Memory B cell (primary cell): ENCODE measurements around the gene CELF2.
"Not testable (repeated sequence)": the region's sequence is repeated elsewhere in the genome, so short reads cannot be mapped to it uniquely, and the experiment has no call there.

Experiments used
- ATAC-seq: fragments of 150-1000 bp; cut with Tn5 transposase; 2 replicates; pipeline ENCODE4 v1.10.0; 2021; ENCODE audit warnings: low read depth, mild to moderate bottlenecking, moderate library complexity
- DNase-seq, 2 donors: peaks; one replicate each; pipeline ENCODE4 v3.0.0; 2022; ENCODE audit warnings: low spot score in 2 of 2
- H3K27ac Mint-ChIP-seq: one replicate; pipeline ENCODE4 v1.8.0; 2022; ENCODE audit warnings: mild to moderate bottlenecking, moderate library complexity, mixed read lengths
- H3K27me3 Mint-ChIP-seq: one replicate; pipeline ENCODE4 v1.8.0; 2022; ENCODE audit warnings: mixed read lengths
- H3K36me3 Mint-ChIP-seq: one replicate; pipeline ENCODE4 v1.8.0; 2022; ENCODE audit warnings: mild to moderate bottlenecking, mixed read lengths
- H3K4me1 Mint-ChIP-seq: one replicate; pipeline ENCODE4 v1.8.0; 2022; ENCODE audit warnings: mixed read lengths
- H3K4me3 Mint-ChIP-seq: one replicate; pipeline ENCODE4 v1.8.0; 2022; ENCODE audit warnings: mild to moderate bottlenecking, moderate library complexity, mixed read lengths
- H3K9me3 Mint-ChIP-seq: one replicate; pipeline ENCODE4 v1.8.0; 2022; ENCODE audit warnings: mixed read lengths

CELF2 gene

GRCh38 chr10:10993785-10994184 lies 23.9 kb upstream of the CELF2 start:
- no peak for ATAC-seq
- Mint-ChIP-seq H3K9me3 (peaks cover 7% of the 10 kb centered on the region), H3K27ac (no peak overlapping the region), H3K4me1 (no peaks in the 10 kb centered on the region), H3K36me3 (peaks cover 5% of the 10 kb centered on the region), H3K4me3 (no peak overlapping the region), H3K27me3 (peaks cover 21% of the 10 kb centered on the region)
- DNase-seq = no peak

- Mint-ChIP-seq H3K27me3 (peaks cover 21% of the 10 kb centered on the region), H3K36me3 (peaks cover 5% of the 10 kb centered on the region), H3K4me1 (no peaks in the 10 kb centered on the region), H3K9me3 (peaks cover 7% of the 10 kb centered on the region), H3K27ac (no peak overlapping the region), H3K4me3 (no peak overlapping the region)
- no peak for ATAC-seq
- DNase-seq = no peak
Measured at GRCh38 chr10:10994360-10994759, 23.3 kb upstream of the CELF2 start.

GRCh38 chr10:10995120-10995519 lies 22.6 kb upstream of the CELF2 start:
- ATAC-seq (no peak), DNase-seq (no peak)
- Mint-ChIP-seq H3K9me3 (peaks cover 7% of the 10 kb centered on the region), H3K4me3 (no peak overlapping the region), H3K27ac (no peak overlapping the region), H3K4me1 (no peaks in the 10 kb centered on the region), H3K36me3 (peaks cover 5% of the 10 kb centered on the region), H3K27me3 (peaks cover 21% of the 10 kb centered on the region)

GRCh38 chr10:10996966-10997620 lies 20.6 kb upstream of the CELF2 start:
- no peaks in the 10 kb centered on the region for H3K4me1 Mint-ChIP-seq
- peaks cover 5% of the 10 kb centered on the region for H3K36me3 Mint-ChIP-seq
- ATAC-seq (no peak), DNase-seq (no peak)
- peaks cover 7% of the 10 kb centered on the region for H3K9me3 Mint-ChIP-seq
- peaks cover 21% of the 10 kb centered on the region for H3K27me3 Mint-ChIP-seq
- H3K27ac Mint-ChIP-seq = no peak overlapping the region
- H3K4me3 Mint-ChIP-seq = no peak overlapping the region

DNA sequence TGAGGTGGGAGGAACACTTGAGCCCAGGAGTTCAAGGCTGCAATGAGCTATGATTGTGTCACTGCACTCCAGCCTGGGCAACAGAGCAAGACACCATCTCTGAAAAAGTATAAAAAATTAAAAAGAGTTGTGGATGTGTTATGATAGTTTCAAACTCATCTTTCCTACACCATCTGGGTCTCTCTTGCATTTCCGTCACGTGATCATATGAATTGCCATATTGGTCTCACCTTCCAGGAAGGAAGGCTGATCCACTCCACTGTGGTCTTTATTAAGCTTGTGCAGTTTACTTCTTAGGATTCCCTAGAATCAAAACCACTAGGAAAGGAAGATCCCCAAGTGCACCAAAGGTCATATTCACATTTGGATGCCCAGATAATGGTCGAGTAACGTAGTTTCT lies 18.2 kb upstream of the CELF2 start:
- ATAC-seq, H3K27ac Mint-ChIP-seq, H3K36me3 Mint-ChIP-seq, H3K9me3 Mint-ChIP-seq, H3K4me3 Mint-ChIP-seq, H3K4me1 Mint-ChIP-seq, DNase-seq: not testable (repeated sequence)
- H3K27me3 Mint-ChIP-seq = peaks cover 17% of the 10 kb centered on the region

DNA sequence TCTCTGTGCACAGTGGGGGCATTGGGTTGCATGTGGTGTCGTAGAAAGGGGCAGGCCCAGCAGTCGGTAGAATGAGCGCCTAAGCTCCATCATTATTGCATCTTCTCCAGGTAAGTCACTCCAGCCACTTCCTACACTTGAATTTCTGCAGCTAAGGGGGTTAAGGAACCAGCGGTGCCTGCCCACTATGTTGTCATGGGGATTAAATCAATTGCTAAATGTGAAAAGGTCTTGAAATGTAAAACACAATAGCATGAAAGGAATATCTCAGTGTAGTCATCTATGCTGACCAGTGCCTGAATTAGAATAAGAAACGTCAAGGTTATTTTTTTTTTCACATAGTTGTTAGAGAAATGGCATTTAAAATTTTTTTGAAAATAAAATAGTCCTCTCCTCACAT lies 15.2 kb upstream of the CELF2 start:
- DNase-seq (no peak), ATAC-seq (no peak)
- Mint-ChIP-seq H3K27me3 (peaks cover 10% of the 10 kb centered on the region), H3K36me3 (peaks cover 5% of the 10 kb centered on the region), H3K9me3 (peaks cover 4% of the 10 kb centered on the region), H3K4me1 (no peaks in the 10 kb centered on the region), H3K4me3 (no peak overlapping the region), H3K27ac (no peak overlapping the region)

- DNase-seq (no peak), ATAC-seq (no peak)
- Mint-ChIP-seq H3K9me3 (peaks cover under 1% of the 10 kb centered on the region), H3K27ac (no peak overlapping the region), H3K4me3 (no peak overlapping the region), H3K4me1 (no peaks in the 10 kb centered on the region), H3K27me3 (peaks cover 6% of the 10 kb centered on the region), H3K36me3 (peaks cover 1% of the 10 kb centered on the region)
Measured at GRCh38 chr10:11002916-11003315, 14.8 kb upstream of the CELF2 start.

- no peak overlapping the region for H3K27ac Mint-ChIP-seq
- peaks cover 9% of the 10 kb centered on the region for H3K27me3 Mint-ChIP-seq
- H3K4me3 Mint-ChIP-seq = no peak overlapping the region
- H3K9me3 Mint-ChIP-seq = no peaks in the 10 kb centered on the region
- H3K4me1 Mint-ChIP-seq = peaks cover 3% of the 10 kb centered on the region
- no peak for ATAC-seq
- H3K36me3 Mint-ChIP-seq = no peaks in the 10 kb centered on the region
- DNase-seq = no peak
Measured at GRCh38 chr10:11003679-11004078, 14.0 kb upstream of the CELF2 start.

- Mint-ChIP-seq H3K4me3 (no peak overlapping the region), H3K27me3 (peaks cover 17% of the 10 kb centered on the region), H3K4me1 (peaks cover 3% of the 10 kb centered on the region), H3K9me3 (no peaks in the 10 kb centered on the region), H3K36me3 (no peaks in the 10 kb centered on the region), H3K27ac (no peak overlapping the region)
- ATAC-seq = no peak
- DNase-seq = no peak
Measured at GRCh38 chr10:11004144-11005077, 13.3 kb upstream of the CELF2 start.

GRCh38 chr10:11005725-11006427 lies 11.8 kb upstream of the CELF2 start:
- no peak overlapping the region for H3K27ac Mint-ChIP-seq
- H3K27me3 Mint-ChIP-seq = peaks cover 23% of the 10 kb centered on the region
- H3K4me3 Mint-ChIP-seq = no peak overlapping the region
- peaks cover 3% of the 10 kb centered on the region for H3K4me1 Mint-ChIP-seq
- no peak for ATAC-seq
- H3K9me3 Mint-ChIP-seq = no peaks in the 10 kb centered on the region
- no peaks in the 10 kb centered on the region for H3K36me3 Mint-ChIP-seq
- DNase-seq = no peak

- peaks cover 3% of the 10 kb centered on the region for H3K4me1 Mint-ChIP-seq
- H3K27ac Mint-ChIP-seq = no peak overlapping the region
- no peaks in the 10 kb centered on the region for H3K36me3 Mint-ChIP-seq
- no peak overlapping the region for H3K4me3 Mint-ChIP-seq
- H3K9me3 Mint-ChIP-seq = no peaks in the 10 kb centered on the region
- no peak for DNase-seq
- peaks cover 26% of the 10 kb centered on the region for H3K27me3 Mint-ChIP-seq
- ATAC-seq = no peak
Measured at GRCh38 chr10:11006428-11006825, 11.2 kb upstream of the CELF2 start.

DNA sequence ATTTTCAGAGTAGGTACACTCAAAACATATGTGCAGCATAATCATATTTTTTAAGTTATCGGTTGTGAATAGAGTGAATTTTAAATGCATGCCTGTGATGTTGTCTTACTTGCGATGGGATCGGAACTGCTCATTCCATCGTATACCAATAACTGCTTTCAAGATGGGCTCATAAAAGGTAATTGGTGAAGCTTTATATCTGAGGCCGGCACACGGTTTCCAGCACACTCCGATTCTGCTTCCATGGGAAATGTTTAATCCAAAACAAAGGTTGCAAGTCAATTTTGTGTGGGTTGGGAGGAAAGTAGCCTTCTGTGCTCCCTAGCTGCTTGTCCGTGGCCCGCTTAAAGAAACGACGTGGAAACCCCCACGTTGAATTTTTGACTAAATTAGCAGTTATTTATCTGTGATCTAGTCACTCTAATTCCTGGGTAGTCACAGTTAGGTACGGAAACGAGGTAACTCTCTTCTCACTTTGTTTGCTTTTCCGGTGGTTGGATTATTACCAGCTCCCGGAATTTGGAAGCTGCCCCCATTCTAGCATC lies 10.1 kb upstream of the CELF2 start:
- no peaks in the 10 kb centered on the region for H3K9me3 Mint-ChIP-seq
- DNase-seq = no peak
- peaks cover 3% of the 10 kb centered on the region for H3K4me1 Mint-ChIP-seq
- no peak overlapping the region for H3K27ac Mint-ChIP-seq
- no peak for ATAC-seq
- peaks cover 30% of the 10 kb centered on the region for H3K27me3 Mint-ChIP-seq
- H3K4me3 Mint-ChIP-seq = no peak overlapping the region
- H3K36me3 Mint-ChIP-seq = no peaks in the 10 kb centered on the region

- no peak for DNase-seq
- Mint-ChIP-seq H3K4me1 (peaks cover 7% of the 10 kb centered on the region), H3K4me3 (no peak overlapping the region), H3K27me3 (peaks cover 38% of the 10 kb centered on the region), H3K27ac (no peak overlapping the region), H3K36me3 (no peaks in the 10 kb centered on the region), H3K9me3 (no peaks in the 10 kb centered on the region)
- ATAC-seq = no peak
Measured at GRCh38 chr10:11009471-11010308, 8.0 kb upstream of the CELF2 start.
